ENCODE results near the gene TIMM22. TPM values are rescaled to one million over a fixed set of nuclear protein-coding genes. Genes with fewer than 3 reads are reported as not detected.

Gene TIMM22
- total RNA-seq, 2 donors from 2014 or later = 13.6 to 14.6 TPM

DNA sequence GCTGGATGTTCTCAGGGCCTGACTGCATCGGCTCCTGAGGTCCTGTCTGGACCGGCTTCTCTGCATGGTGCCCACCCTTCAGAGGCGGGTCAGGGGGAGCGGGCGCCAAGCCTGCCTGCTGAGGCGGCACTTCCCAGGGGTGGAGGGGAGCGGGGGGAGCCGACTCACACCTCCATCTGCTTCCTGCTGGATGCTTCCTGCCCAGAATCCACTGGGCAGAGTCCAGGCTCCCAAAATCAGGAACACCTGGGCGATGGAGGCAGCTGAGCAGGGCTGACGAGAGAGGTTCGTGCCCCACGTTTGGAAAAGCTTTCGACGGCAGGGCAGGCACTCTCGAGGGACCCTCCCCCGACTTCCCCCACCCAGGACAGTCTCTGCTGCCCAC lies 42.2 kb downstream of the TIMM22 start:
- Mint-ChIP-seq H3K27ac (no peak overlapping the region), H3K4me3 (no peak overlapping the region), H3K36me3 (ENCODE audit: low read depth) (peaks cover 14% of the 10 kb centered on the region), H3K27me3 (ENCODE audit: insufficient read depth) (no peaks in the 10 kb centered on the region), H3K9me3 (no peaks in the 10 kb centered on the region), H3K4me1 (no peaks in the 10 kb centered on the region)
- TF ChIP-seq, protein P1, sequence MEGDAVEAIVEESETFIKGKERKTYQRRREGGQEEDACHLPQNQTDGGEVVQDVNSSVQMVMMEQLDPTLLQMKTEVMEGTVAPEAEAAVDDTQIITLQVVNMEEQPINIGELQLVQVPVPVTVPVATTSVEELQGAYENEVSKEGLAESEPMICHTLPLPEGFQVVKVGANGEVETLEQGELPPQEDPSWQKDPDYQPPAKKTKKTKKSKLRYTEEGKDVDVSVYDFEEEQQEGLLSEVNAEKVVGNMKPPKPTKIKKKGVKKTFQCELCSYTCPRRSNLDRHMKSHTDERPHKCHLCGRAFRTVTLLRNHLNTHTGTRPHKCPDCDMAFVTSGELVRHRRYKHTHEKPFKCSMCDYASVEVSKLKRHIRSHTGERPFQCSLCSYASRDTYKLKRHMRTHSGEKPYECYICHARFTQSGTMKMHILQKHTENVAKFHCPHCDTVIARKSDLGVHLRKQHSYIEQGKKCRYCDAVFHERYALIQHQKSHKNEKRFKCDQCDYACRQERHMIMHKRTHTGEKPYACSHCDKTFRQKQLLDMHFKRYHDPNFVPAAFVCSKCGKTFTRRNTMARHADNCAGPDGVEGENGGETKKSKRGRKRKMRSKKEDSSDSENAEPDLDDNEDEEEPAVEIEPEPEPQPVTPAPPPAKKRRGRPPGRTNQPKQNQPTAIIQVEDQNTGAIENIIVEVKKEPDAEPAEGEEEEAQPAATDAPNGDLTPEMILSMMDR (conservative IDR thresholded peaks at IDR 0.05) = no peak
- no peak overlapping the region for H3K4me3 ChIP-seq (ENCODE audit: low read length)
- H3K27ac ChIP-seq (ENCODE audit: low read depth, low read length) = peak overlapping the region; percentile 84
- H3K9me3 ChIP-seq (ENCODE audit: control insufficient read depth, low read length) = no peaks in the 10 kb centered on the region
- H3K9ac ChIP-seq (ENCODE audit: extremely low read depth, low read length, poor library complexity, severe bottlenecking) = no peak overlapping the region
- no peaks in the 10 kb centered on the region for H3K4me1 ChIP-seq (ENCODE audit: control insufficient read depth, insufficient read depth, low read length)
- DNase-seq = peak; percentile 68
- 86 to 87% methylated on average over 11 to 16 of the region's 16 CpGs for WGBS, 2 experiments (ENCODE audit: insufficient coverage in 1 of 2, insufficient read length in 1 of 2)
- no peaks in the 10 kb centered on the region for H3K27me3 ChIP-seq (ENCODE audit: control insufficient read depth, insufficient read depth, low read length, poor library complexity, severe bottlenecking)
- H3K36me3 ChIP-seq (ENCODE audit: control insufficient read depth, insufficient read depth, low read length) = peaks cover 11% of the 10 kb centered on the region

DNA sequence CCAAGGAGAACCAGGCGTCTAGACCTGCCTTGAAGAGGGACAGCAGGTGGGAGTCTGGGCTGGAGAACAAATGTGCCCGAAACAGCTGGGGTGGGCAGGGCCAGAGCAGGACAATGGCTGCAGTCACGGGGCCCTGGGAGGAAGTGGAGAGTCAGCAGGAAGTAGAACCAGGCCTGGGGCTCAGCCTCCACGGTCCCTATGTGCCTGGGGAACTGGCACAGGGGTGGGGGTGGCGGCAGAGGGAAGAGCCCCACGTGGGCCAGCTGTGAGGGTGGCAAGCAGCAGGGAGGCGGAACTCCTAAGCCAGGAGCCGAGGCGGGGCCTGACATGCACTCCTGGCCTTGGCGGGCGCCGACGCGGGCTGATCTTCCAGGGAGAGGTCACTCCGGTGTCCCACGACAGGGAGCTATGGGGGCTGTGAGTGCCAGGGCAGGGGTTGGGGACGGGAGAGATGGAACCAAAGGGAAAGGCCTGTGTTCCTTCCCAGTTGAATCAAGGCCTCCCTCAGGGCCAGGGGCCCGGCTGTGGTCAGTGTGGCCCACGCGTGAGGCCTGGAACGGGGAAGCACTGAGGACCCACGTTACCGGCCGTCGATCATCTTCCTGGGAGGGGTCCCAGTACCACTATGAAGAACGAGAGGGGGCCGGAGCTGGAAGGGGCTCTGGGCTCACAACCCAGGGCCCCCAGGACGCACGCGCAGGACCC lies 42.7 kb downstream of the TIMM22 start:
- no peaks in the 10 kb centered on the region for H3K27me3 ChIP-seq (ENCODE audit: control insufficient read depth, insufficient read depth, low read length, poor library complexity, severe bottlenecking)
- TF ChIP-seq, protein P1 (conservative IDR thresholded peaks at IDR 0.05) = no peak
- Mint-ChIP-seq H3K4me1 (no peaks in the 10 kb centered on the region), H3K27me3 (ENCODE audit: insufficient read depth) (no peaks in the 10 kb centered on the region), H3K4me3 (no peak overlapping the region), H3K27ac (peak overlapping the region; percentile 44), H3K9me3 (no peaks in the 10 kb centered on the region), H3K36me3 (ENCODE audit: low read depth) (peaks cover 16% of the 10 kb centered on the region)
- H3K36me3 ChIP-seq (ENCODE audit: control insufficient read depth, insufficient read depth, low read length) = peaks cover 11% of the 10 kb centered on the region
- H3K4me3 ChIP-seq (ENCODE audit: low read length) = no peak overlapping the region
- peak overlapping the region; percentile 84 for H3K27ac ChIP-seq (ENCODE audit: low read depth, low read length)
- no peaks in the 10 kb centered on the region for H3K4me1 ChIP-seq (ENCODE audit: control insufficient read depth, insufficient read depth, low read length)
- 86 to 94% methylated on average over 17 to 26 of the region's 30 CpGs for WGBS, 2 experiments (ENCODE audit: insufficient coverage in 1 of 2, insufficient read length in 1 of 2)
- no peak overlapping the region for H3K9ac ChIP-seq (ENCODE audit: extremely low read depth, low read length, poor library complexity, severe bottlenecking)
- no peaks in the 10 kb centered on the region for H3K9me3 ChIP-seq (ENCODE audit: control insufficient read depth, low read length)
- peak; percentile 74 for DNase-seq

DNA sequence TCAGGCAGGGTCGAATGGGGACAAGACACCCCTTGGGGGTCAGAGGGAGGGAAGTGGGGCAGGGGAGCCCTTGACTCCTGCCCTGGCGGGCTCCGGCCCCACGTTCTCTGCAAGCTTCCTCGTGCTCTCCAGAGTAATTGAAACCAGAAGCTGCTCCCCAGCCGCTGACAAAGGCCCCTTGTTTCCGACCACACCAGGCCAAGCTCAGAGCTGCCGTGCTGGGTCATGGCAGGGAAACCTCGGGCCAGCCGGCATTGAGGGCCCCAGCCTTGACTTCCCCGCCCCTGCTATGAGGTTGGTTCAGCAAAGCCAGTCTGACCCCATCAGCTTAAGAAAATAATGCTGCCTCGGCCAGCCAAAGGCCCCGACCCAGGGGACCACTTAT lies 43.3 kb downstream of the TIMM22 start:
- Histone ChIP-seq H3K27me3 (ENCODE audit: control insufficient read depth, insufficient read depth, low read length, poor library complexity, severe bottlenecking) (no peaks in the 10 kb centered on the region), H3K4me1 (ENCODE audit: control insufficient read depth, insufficient read depth, low read length) (no peaks in the 10 kb centered on the region), H3K27ac (ENCODE audit: low read depth, low read length) (peak overlapping the region; percentile 84), H3K9me3 (ENCODE audit: control insufficient read depth, low read length) (no peaks in the 10 kb centered on the region), H3K4me3 (ENCODE audit: low read length) (no peak overlapping the region), H3K36me3 (ENCODE audit: control insufficient read depth, insufficient read depth, low read length) (peaks cover 11% of the 10 kb centered on the region), H3K9ac (ENCODE audit: extremely low read depth, low read length, poor library complexity, severe bottlenecking) (no peak overlapping the region)
- H3K27me3 Mint-ChIP-seq (ENCODE audit: insufficient read depth) = no peaks in the 10 kb centered on the region
- H3K36me3 Mint-ChIP-seq (ENCODE audit: low read depth) = peaks cover 21% of the 10 kb centered on the region
- H3K4me1 Mint-ChIP-seq = no peaks in the 10 kb centered on the region
- DNase-seq = no peak
- H3K9me3 Mint-ChIP-seq = no peaks in the 10 kb centered on the region
- WGBS, 2 experiments (ENCODE audit: insufficient coverage in 1 of 2, insufficient read length in 1 of 2) = 89 to 93% methylated on average over 8 to 13 of the region's 13 CpGs
- no peak overlapping the region for H3K4me3 Mint-ChIP-seq
- H3K27ac Mint-ChIP-seq = no peak overlapping the region
- TF ChIP-seq, protein P1 (conservative IDR thresholded peaks at IDR 0.05) = no peak

Data from endodermal cell (in vitro differentiated cells).